GM12878 (cell line): ENCODE results near the gene ZC3H12D. TPM values are rescaled to one million over a fixed set of nuclear protein-coding genes. Genes with fewer than 3 reads are reported as not detected.

Experiments
- ATAC-seq: fragments of 200-7000 bp; cut with Tn5 transposase; 3 replicates; pipeline ENCODE4 v1.9.1; 2020; ENCODE audit warnings: mild to moderate bottlenecking, moderate library complexity
- BruUV-seq: library from RNA; stranded (reverse); fragments of 400-500 nt; replicated peaks from 2 replicates; lab custom pipeline; 2021; lab: Mats Ljungman, UMichigan
- CTCF ChIA-PET: fragments of 300-600 bp; sonication (Branson Sonifier 250); formaldehyde crosslinking; extraction: SDS; loops from one replicate; lab custom pipeline; 2021; ENCODE audit warnings: inconsistent platforms; lab: Yijun Ruan, JAX
- POLR2A ChIA-PET: fragments of 350-600 bp; formaldehyde crosslinking; extraction: SDS; loops from one replicate; lab custom pipeline; 2021; ENCODE audit warnings: inconsistent platforms; lab: Charles Lee
- RAD21 ChIA-PET: fragments of 300-600 bp; sonication (Branson Sonifier 250); formaldehyde crosslinking; loops from one replicate; lab custom pipeline; 2023; ENCODE audit warnings: antibody characterized with exemption; ENCODE audit not compliant: unreplicated experiment; lab: Charles Lee
- SMC1A ChIA-PET: fragments of 300-600 bp; sonication (Branson Sonifier 250); formaldehyde crosslinking; loops from one replicate; lab custom pipeline; 2023; ENCODE audit not compliant: unreplicated experiment, uncharacterized antibody; lab: Charles Lee
- DNase-seq: peaks from one replicate; pipeline ENCODE4 v3.0.0-alpha.2; 2011; ENCODE audit warnings: low read depth, low spot score
- FAIRE-seq: peaks from 3 replicates; lab custom pipeline; 2011; peaks lifted over from hg19 to GRCh38; lab: Jason Lieb, UNC
- H2AFZ ChIP-seq: 2 replicates; pipeline ENCODE4 v1.6.0; 2011; ENCODE audit warnings: low read depth, low read length, control low read depth; ENCODE audit not compliant: control insufficient read depth
- H3K27ac ChIP-seq: 2 replicates; pipeline ENCODE4 v1.5.1; 2011; ENCODE audit warnings: control low read depth; ENCODE audit not compliant: control insufficient read depth, insufficient read depth
- H3K27me3 ChIP-seq, 2 experiments: replicated peaks in 1 of 2; 2 replicates each; pipeline versions ENCODE4 v1.6.0 to v1.6.1; 2011; ENCODE audit warnings: low read length in 1 of 2; ENCODE audit not compliant: control insufficient read depth in 2 of 2, insufficient read depth in 2 of 2
- H3K36me3 ChIP-seq, 2 experiments: 2 replicates each; pipeline ENCODE4 v1.5.1; 2011; ENCODE audit warnings: low read length in 1 of 2; ENCODE audit not compliant: control insufficient read depth in 2 of 2, insufficient read depth in 2 of 2
- H3K4me1 ChIP-seq: 2 replicates; pipeline ENCODE4 v1.6.1; 2011; ENCODE audit warnings: mild to moderate bottlenecking, low read length, moderate library complexity, mixed read lengths; ENCODE audit not compliant: control insufficient read depth, insufficient read depth
- H3K4me2 ChIP-seq: 2 replicates; pipeline ENCODE4 v1.6.0; 2011; ENCODE audit warnings: control low read depth; ENCODE audit not compliant: control insufficient read depth, insufficient read depth
- H3K4me3 ChIP-seq: fragments of 200-600 bp; sonication (generic); 2 replicates; pipeline ENCODE4 v1.5.1; 2016
- H3K79me2 ChIP-seq: 2 replicates; pipeline ENCODE4 v1.6.0; 2011; ENCODE audit warnings: low read length; ENCODE audit not compliant: control insufficient read depth, insufficient read depth
- H3K9ac ChIP-seq: 2 replicates; pipeline ENCODE4 v1.8.0; 2011; ENCODE audit warnings: low read length, control low read depth, mixed read lengths; ENCODE audit not compliant: control insufficient read depth, insufficient read depth
- H3K9me3 ChIP-seq: replicated peaks from 3 replicates; pipeline ENCODE4 v1.5.1; 2011; ENCODE audit warnings: mild to moderate bottlenecking, low read length; ENCODE audit not compliant: control insufficient read depth, insufficient read depth
- H4K20me1 ChIP-seq: 2 replicates; pipeline ENCODE4 v1.6.0; 2011; ENCODE audit not compliant: control insufficient read depth, insufficient read depth
- BMI1 ChIP-seq: fragments of 450-650 bp; IDR thresholded peaks from 2 replicates; pipeline ENCODE4 v1.6.1; 2016; ENCODE audit warnings: mild to moderate bottlenecking, moderate library complexity, borderline replicate concordance
- CBX3 ChIP-seq: fragments of 200-600 bp; sonication (generic); IDR thresholded peaks from 2 replicates; pipeline ENCODE4 v1.6.1; 2016; ENCODE audit warnings: low read depth, borderline replicate concordance
- CHD1 ChIP-seq: IDR thresholded peaks from 2 replicates; pipeline ENCODE4 v1.6.1; 2012; ENCODE audit warnings: low read depth, low read length, improper control_type of control experiment
- FOXK2 ChIP-seq: fragments of 450-650 bp; IDR thresholded peaks from 2 replicates; pipeline ENCODE4 v1.6.1; 2017; ENCODE audit warnings: mild to moderate bottlenecking, moderate library complexity
- IKZF2 ChIP-seq, 2 experiments: fragments of 450-650 bp; IDR thresholded peaks; 2 replicates each; pipeline ENCODE4 v1.6.1; 2017; ENCODE audit warnings: mild to moderate bottlenecking in 2 of 2, moderate library complexity in 2 of 2
- JUND ChIP-seq: IDR thresholded peaks from 2 replicates; pipeline ENCODE4 v1.6.1; 2012; ENCODE audit warnings: low read depth, mild to moderate bottlenecking, low read length, improper control_type of control experiment, moderate library complexity
- POLR2A ChIP-seq: IDR thresholded peaks from 2 replicates; pipeline ENCODE4 v1.6.1; 2011; ENCODE audit warnings: low read depth, mild to moderate bottlenecking, low read length
- RELA ChIP-seq: fragments of 450-650 bp; IDR thresholded peaks from 2 replicates; pipeline ENCODE4 v1.8.0; 2014; ENCODE audit warnings: borderline replicate concordance; ENCODE audit not compliant: partially characterized antibody
- TARDBP ChIP-seq: IDR thresholded peaks from 2 replicates; pipeline ENCODE4 v1.6.1; 2016; ENCODE audit warnings: borderline replicate concordance
- YBX1 ChIP-seq: fragments of 450-650 bp; IDR thresholded peaks from 2 replicates; pipeline ENCODE4 v1.6.1; 2016; ENCODE audit warnings: antibody characterized with exemption
- ZNF207 ChIP-seq: fragments of 450-650 bp; IDR thresholded peaks from 2 replicates; pipeline ENCODE4 v1.6.1; 2014; ENCODE audit warnings: antibody characterized with exemption, mild to moderate bottlenecking, borderline replicate concordance
- WGBS: methylation state at CpG from one replicate; pipeline ENCODE4 v1.1.6; 2016; ENCODE audit warnings: low lambda C conversion rate; ENCODE audit not compliant: insufficient replicate concordance, insufficient coverage; ENCODE audit errors: missing lambda C conversion rate; 5-methylcytosine and 5-hydroxymethylcytosine counted together
- in situ Hi-C: fragments of 300-500 bp; cut with MboI; formaldehyde crosslinking; loops from 9 replicates; pipeline ENCODE4 v1.14.3; 2018; ENCODE audit warnings: mixed read lengths
- intact Hi-C: fragments of 100-400 bp; cut with micrococcal nuclease; formaldehyde crosslinking; loops from one replicate; pipeline ENCODE4 v1.14.2; 2022; ENCODE audit not compliant: unreplicated experiment
- polyA plus RNA-seq, 11 experiments: library from polyadenylated mRNA; depleted of rRNA in 4 of 11; unstranded in 6 of 11; stranded (reverse) in 5 of 11; fragments of >200 nt; fragmentation: Nextera tagmentation in 4 of 11; fragmentation: Illumina TruSeq in 1 of 11; extraction: Ambion mirVana in 4 of 11; extraction: Trizol in 1 of 11; gene quantifications; 1 replicate in 1 of 11; 2 replicates in 10 of 11; pipeline versions ENCODE4 v1.2.1 to v1.2.3, GENCODE V29; 2011 to 2016; ENCODE audit warnings: inconsistent platforms in 2 of 11, missing spikeins in 2 of 11, low read depth in 1 of 11
- total RNA-seq, 4 experiments: library from RNA; depleted of rRNA in 3 of 4; stranded (reverse); fragments of >200 nt in 3 of 4; fragmentation: Illumina TruSeq in 1 of 4; extraction: Trizol in 1 of 4; gene quantifications; 2 replicates each; pipeline versions ENCODE4 v1.2.1 to v1.2.3, GENCODE V29; 2013 to 2021
- TF ChIP-seq, protein P1 (sequence below): IDR thresholded peaks from 2 replicates; pipeline ENCODE4 v1.6.1; 2012; ENCODE audit warnings: low read depth, low read length, improper control_type of control experiment

The ZC3H12D gene
- total and polyA plus RNA-seq, 10 of the 15 experiments (the other 5 are each of a cell fraction or from before 2014, with no cell fraction given): 1.4 to 29.7 (median 8.8) TPM

DNA sequence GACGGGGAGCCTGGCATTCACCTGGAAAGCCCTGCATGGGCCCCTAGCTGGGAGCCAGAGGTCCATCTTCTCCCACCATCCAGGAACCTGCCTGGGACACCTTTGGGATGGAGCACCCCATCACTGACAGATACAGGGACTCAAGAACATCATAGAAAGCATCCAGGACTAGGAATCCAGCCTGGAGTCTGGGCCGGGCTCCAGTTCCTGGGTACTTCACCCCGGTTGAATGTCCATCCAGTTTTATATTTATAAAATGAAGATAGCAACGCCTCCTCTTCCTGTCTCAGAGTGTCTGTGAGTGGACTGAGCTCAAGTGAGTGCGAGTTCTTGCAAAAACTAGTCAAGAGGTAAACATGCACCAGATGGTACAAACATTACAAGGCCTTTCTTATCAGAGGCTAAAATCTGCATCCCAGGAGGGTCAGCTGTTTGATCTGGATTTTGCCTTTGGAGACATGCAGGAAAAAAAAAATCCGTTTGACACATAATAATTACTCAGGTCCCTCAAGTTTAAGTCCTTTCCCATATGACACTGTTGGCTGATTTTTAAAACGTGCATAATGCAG lies 27.4 kb downstream of the ZC3H12D start:
- POLR2A ChIA-PET: interaction anchor here (0.6 to 0.8 kb wide), 3 partner anchors 14 to 51 kb away, joined by 3 to 4 read pairs (median 4); no protein-coding TSS in a partner anchor
- in situ Hi-C loops: no loop called here
- FAIRE-seq: peak; percentile 56

DNA sequence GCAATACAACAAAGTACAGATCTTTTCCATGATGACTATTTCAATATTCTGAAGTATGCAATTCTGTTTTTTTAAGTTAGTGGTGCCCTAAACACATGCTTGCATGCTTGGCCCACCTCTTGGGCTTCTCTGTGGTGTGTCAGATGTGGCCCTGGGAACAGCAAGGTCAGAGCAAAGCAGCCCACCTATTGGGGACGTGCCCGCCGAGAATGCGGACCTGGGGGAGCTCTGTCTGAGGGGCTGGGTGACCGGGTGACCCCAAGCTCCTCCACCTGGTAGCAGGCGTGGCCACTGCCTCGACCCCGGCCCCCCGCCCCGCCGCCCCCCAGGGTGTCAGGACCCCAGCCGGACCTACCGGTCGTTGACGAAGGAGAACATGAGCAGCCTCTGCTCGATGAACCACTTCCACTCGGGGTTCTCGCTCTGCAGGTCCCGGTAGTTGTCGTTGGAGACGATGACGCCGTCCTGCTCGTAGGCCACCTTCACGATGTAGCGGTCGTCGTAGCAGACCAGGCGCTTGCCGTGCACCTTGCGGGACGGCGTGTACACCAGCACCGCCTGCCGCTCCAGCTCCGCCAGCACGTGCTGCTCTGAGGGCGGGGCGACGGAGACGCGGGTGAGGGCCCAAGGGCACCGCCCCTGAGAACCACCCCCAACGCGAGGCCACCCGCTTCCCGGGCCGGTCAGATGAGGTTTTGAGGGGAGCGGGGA lies 28.3 kb downstream of the ZC3H12D start:
- Histone ChIP-seq H3K27me3 (no peaks in the 10 kb centered on the region), H3K27ac (no peak overlapping the region)
- TF ChIP-seq JUND (no peak), RELA (no peak), TARDBP (no peak)
- TF ChIP-seq, all 136 proteins: peak for 0
- ChIA-PET POLR2A (no interaction called here), RAD21 (no interaction called here), SMC1A (no interaction called here), CTCF (no interaction called here)
- BruUV-seq: no TSS peak
- no peak for ATAC-seq
- in situ Hi-C loops: no loop called here
- no peaks in the 10 kb centered on the region; the same call in 1 of the 2 replicates for H3K79me2 ChIP-seq
- WGBS: 98% methylated on average over 41 of the region's 49 CpGs
- no peak overlapping the region for H3K9ac ChIP-seq
- intact Hi-C loops: no loop called here
- H3K9me3 ChIP-seq: no peaks in the 10 kb centered on the region; the same call in 2 of the 3 replicates
- DNase-seq: no peak
- H3K4me3 ChIP-seq: no peak overlapping the region
- FAIRE-seq: no peak
- no peaks in the 10 kb centered on the region for H4K20me1 ChIP-seq
- no peak overlapping the region for H2AFZ ChIP-seq
- H3K4me1 ChIP-seq: no peaks in the 10 kb centered on the region
- H3K4me2 ChIP-seq: no peak overlapping the region
- H3K36me3 ChIP-seq: peaks cover 16 to 25% of the 10 kb centered on the region in 2 experiments; a peak in 3 of 4 replicates

More for the DNA sequence above, 27.4 kb downstream of the ZC3H12D start:
- no peaks in the 10 kb centered on the region for H3K9me3 ChIP-seq
- ChIA-PET RAD21 (interaction anchor here (0.7 kb wide), 1 partner anchor 157 kb away, joined by 3 read pairs; no protein-coding TSS in a partner anchor), CTCF (interaction anchor here (0.5 to 1.5 kb wide), 5 partner anchors 23 to 423 kb away, joined by 3 to 5 read pairs (median 4); no protein-coding TSS in a partner anchor), SMC1A (interaction anchor here (0.9 to 1.5 kb wide), 2 partner anchors 60 to 873 kb away, joined by 3 to 6 read pairs; no protein-coding TSS in a partner anchor)
- no peak overlapping the region for H2AFZ ChIP-seq
- no peak overlapping the region for H3K27ac ChIP-seq
- WGBS: 77% methylated on average over 7 of the region's 7 CpGs
- intact Hi-C loops: no loop called here
- ATAC-seq (no peak), DNase-seq (no peak)
- H3K36me3 ChIP-seq: peaks cover 18 to 20% of the 10 kb centered on the region in 2 experiments; a peak in 3 of 4 replicates
- no peak overlapping the region for H3K4me3 ChIP-seq
- no peaks in the 10 kb centered on the region for H3K27me3 ChIP-seq
- H3K4me1 ChIP-seq: no peaks in the 10 kb centered on the region
- TF ChIP-seq BMI1: no peak
- no peak for TF ChIP-seq POLR2A
- TF ChIP-seq YBX1: no peak
- TF ChIP-seq, protein P1, sequence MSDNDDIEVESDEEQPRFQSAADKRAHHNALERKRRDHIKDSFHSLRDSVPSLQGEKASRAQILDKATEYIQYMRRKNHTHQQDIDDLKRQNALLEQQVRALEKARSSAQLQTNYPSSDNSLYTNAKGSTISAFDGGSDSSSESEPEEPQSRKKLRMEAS: no peak
- no peak for TF ChIP-seq FOXK2
- no peak for TF ChIP-seq CHD1
- TF ChIP-seq ZNF207: no peak
- TF ChIP-seq IKZF2 (IDR thresholded peaks at IDR 0.05): no peak
- no peak for TF ChIP-seq CBX3
- no TSS peak for BruUV-seq
- H3K9ac ChIP-seq: no peak overlapping the region
- no peaks in the 10 kb centered on the region for H4K20me1 ChIP-seq
- H3K4me2 ChIP-seq: no peak overlapping the region
- no peaks in the 10 kb centered on the region; the same call in none of the 2 replicates for H3K79me2 ChIP-seq
